Urothelium cell line (cell line): ENCODE results near the gene KMT2C.
"Not testable (repeated sequence)": the region's sequence is repeated elsewhere in the genome, so short reads cannot be mapped to it uniquely, and the experiment has no call there.

Experiments
- DNase-seq: peaks from one replicate; pipeline ENCODE4 v3.0.0; 2011; ENCODE audit warnings: low spot score, mixed read lengths
- FAIRE-seq: peaks from 2 replicates; lab custom pipeline; 2011; peaks lifted over from hg19 to GRCh38; lab: Jason Lieb, UNC

KMT2C gene

DNA sequence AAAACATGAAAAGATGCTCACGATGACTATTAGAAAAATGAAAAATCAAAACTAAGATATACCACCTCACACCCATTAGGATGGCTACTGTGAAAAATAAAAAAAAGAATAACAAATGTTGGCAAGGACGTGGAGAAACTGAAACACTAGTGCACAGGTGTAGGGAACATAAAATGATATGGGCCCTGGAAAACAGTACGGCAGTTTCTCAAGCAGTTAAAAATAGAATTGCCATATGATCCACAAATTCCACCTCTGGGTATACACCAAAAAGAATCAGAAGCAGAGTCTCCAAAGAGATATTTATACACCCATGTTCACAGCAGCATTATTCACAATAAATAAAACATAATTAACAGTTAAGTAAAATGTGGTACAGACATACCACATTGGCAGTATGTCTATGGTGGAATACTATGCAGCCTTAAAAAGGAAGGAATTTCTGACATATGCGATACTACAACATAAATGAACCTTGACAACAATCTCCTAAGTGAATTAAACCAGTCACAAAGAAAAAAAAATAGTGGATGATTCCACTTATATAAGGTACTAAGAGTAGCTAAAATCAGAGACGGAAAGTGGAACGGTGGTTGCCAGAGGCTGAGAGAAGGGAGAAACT lies 69.7 kb downstream of the KMT2C start:
- DNase-seq, result no peak
- FAIRE-seq, result no peak

- DNase-seq (no peak), FAIRE-seq (no peak)
Measured at GRCh38 chr7:152363798-152364197, 72.0 kb downstream of the KMT2C start.

DNA sequence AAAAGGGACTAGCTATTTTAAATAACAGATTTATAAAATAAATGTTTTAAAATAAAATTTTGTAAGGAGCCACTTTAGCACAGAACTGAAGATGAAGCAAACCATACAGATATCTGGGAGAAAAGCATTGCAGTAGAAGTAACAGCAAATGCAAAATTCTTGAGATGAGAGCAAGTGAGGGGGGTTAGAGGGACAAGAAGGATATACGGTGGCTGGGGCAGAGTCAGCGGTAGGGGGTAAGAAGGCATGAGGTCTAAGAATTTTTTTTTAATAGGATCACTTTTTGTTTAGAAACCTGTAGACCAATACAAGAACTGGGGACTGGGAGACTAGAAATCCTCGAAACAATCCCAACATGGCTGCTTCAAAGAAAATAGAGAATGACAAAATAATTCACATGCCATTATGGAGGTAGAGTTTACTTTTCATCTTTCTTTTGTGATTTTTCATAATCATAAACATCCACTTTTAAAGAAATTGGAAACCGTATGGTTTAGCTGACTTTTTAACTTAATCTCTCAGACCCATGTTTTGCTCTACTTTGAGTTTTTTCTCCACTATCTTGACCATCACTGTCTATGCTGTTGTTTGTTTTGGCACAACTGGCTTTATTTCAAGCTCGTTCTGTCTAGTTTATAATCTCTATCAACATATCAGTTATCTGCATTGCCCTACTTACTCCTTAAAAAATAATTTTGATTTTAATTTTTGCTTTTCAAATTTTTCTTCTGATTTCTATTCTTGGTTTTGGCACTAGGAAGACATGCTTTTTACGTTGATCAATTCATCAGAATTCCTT lies 73.5 kb downstream of the KMT2C start:
- FAIRE-seq, result no peak
- no peak for DNase-seq

DNA sequence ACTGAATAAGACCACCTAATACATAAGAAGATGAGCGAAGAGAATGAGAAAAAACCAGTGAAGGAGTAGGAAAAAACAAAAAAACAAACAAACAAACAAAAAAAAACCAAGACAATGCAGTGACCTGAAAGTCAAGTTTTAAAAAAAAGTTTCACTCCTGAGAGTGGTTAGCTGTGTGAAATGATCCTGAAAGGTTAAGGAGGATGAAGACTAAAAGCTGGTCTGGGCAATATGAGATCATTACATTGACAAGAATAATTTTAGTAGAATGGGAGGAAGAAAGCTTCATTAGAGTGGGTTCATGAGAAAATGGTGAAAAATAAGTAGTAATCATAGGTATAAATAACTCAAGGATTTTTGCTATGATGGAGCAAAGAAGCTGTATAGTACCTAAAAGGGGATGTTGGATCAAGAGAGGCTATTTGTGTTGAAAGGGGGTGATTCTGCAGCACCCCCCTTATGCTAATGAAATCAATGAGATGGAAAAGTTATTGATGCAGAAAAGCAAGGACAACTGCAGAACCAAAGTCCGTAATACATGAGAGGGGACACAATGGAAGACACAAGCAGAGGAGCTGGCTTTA lies 80.2 kb downstream of the KMT2C start:
- DNase-seq (no peak), FAIRE-seq (no peak)

DNA sequence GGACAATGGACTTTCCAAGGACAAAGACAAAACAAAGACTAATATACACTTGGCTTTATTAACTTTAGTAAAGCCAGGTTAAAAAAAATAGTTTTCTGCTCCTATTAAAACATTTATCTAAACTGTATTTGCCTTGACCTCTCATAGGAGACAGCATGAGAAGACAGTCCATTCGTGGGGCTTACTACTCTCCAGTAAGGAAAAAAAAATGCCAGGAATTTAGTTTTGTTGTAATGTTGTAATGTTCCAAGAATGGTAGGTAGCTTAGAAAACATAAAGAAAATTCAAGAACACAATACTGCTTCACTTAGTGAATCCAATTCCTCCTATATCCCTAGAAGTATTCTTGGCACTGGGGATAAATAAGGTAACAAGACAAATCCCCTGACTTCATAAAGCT lies 81.7 kb downstream of the KMT2C start:
- no peak for DNase-seq
- no peak for FAIRE-seq

DNA sequence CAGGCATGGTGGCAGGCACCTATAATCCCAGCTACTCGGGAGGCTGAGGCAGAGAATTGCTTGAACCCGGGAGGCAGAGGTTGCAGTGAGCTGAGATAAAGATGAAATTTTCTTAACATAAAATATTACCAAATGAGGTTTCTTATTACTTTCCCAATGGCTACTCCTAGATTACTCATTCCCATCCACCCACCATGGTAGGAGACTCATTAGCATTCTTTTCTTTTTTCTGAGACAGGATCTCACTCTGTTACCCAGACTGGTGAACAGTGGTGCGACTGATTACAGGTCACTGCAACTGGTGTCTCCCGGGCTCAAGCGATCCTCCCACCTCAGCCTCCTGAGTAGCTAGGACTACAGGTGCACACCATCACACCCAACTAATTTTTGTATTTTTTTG lies 82.5 kb downstream of the KMT2C start:
- FAIRE-seq, DNase-seq: not testable (repeated sequence)

- not testable (repeated sequence) for DNase-seq, FAIRE-seq
Measured at GRCh38 chr7:152351747-152352146, 84.1 kb downstream of the KMT2C start.

- no peak for DNase-seq
- FAIRE-seq, result no peak
Measured at GRCh38 chr7:152351168-152351567, 84.6 kb downstream of the KMT2C start.

- DNase-seq (no peak), FAIRE-seq (no peak)
Measured at GRCh38 chr7:152347888-152348287, 87.9 kb downstream of the KMT2C start.

- no peak for DNase-seq
- no peak for FAIRE-seq
Measured at GRCh38 chr7:152344253-152344652, 91.5 kb downstream of the KMT2C start.

GRCh38 chr7:152342796-152343195 lies 93.0 kb downstream of the KMT2C start:
- FAIRE-seq, result no peak
- no peak for DNase-seq

DNA sequence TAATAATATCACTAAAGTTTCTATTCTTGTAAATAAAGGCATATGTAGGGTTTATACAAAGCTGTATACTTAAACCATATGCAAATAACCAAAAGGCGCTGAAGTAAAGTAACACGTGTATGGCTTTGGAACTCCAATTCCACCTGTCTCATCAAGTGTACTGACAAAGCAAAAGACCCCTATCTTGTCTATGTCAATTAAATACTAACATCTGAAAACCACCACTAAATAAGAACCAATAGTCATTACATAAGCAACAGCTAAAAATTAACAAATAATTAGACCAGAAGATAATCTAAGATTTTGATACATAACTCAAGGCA lies 93.9 kb downstream of the KMT2C start:
- DNase-seq (no peak), FAIRE-seq (no peak)

DNA sequence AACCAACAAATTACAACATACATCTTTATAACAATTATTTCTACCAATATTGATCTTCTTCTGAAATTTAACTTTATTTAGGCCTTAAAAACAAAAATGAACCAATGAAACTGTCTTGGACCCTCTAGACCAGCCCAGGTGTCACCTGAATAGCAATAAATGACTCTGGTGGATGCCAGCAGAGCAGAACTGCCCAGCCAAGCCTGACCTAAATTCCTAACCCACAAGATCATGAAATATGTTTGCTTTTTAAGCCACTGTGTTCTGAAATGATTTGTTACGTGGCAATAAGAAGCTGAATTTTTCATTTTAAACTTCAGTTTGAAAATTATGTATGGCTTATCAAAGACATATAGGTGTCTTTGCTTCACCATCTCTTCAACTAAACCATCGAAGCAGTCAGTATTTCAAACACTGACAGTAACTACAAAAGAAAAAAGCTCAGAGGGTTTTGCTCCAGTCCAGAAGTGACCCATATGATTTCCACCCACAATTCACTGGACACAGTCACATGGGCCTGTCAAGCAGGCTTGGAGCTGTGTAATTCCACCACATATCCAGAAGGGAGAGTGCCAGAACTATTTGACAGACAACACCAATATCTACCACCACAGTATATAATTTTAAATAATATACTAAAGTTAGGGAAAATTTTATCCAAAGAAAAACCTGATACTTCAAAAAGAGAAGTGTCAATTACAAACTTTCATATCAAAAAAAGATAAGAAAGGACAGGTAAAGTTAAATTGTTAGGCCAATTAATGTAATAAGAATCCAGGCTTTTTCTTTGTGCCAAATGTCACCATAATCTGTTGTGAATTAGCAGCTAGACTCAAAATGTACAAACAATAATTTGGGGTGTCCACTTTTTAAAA lies 94.5 kb downstream of the KMT2C start:
- FAIRE-seq, result no peak
- peak; percentile 12 for DNase-seq

DNA sequence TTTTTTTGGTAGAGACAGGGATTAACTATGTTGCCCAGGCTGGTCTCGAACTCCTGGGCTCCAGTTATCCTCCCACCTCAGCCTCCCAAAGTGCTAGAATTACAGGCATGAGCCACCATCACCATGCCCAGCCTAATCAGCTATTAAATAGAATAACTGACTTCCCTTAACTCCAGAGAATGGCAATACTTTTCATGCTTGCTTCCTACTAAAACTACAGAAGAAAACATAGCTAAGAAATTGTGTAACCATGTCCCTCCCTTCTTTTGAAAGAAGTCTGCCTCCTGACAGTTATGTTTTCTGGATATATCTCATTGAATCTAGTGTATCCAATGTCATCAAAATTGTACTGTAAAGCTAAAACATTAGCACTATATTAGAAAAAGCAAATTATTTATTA lies 95.6 kb downstream of the KMT2C start:
- DNase-seq, result no peak
- FAIRE-seq, result no peak

GRCh38 chr7:152338561-152338960 lies 97.2 kb downstream of the KMT2C start:
- no peak for DNase-seq
- no peak for FAIRE-seq

DNA sequence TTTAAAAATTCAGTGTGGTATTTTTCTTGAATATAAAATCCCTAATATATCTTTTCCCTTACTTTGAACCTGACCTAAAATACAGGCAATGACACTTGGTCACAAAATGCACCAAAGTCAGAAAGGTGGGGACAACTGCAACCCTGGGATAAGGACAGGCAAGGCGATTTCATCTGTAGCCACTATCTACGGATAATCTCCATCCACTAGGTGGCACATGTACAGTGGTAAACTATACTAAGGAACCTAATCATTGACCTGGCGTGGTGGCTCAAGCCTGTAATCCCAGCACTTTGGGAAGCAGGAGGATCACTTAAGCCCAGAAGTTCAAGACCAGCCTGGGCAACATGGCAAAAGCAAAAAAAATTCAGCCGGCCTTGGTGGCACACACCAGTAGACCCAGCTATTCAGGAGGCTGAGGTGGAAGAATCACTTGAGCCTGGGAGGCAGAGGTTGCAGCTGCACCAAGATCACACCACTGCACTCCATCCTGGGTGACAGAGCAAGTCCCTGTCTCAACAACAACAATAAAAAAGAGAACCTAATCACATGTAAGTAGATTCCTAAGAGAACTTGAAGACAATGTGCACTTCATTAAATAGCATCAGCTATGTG lies 98.9 kb downstream of the KMT2C start:
- DNase-seq (peak; percentile 2), FAIRE-seq (no peak)

GRCh38 chr7:152335900-152336571 lies 99.8 kb downstream of the KMT2C start:
- DNase-seq, result no peak
- FAIRE-seq, result no peak

GRCh38 chr7:152333134-152333533 lies 102.7 kb downstream of the KMT2C start:
- FAIRE-seq (no peak), DNase-seq (no peak)

DNA sequence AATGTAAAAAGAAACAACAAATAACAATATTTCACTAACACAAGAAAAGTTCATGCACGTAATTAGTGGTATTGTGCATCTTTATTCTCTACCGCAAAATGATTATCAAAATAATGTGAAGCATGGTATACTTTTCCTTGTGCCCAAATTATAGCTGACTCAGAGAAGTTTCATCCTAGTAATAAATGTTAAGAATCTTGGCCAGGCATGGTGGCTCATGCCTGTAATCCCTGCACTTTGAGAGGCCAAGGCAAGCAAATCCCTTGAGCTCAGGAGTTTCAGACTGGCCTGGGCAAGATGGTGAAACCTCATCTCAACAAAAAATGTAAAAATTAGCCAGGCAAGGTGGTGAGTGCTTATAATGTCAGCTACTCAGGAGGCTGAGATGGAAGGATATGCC lies 105.0 kb downstream of the KMT2C start:
- DNase-seq, result no peak
- FAIRE-seq, result no peak

GRCh38 chr7:152329469-152329868 lies 106.3 kb downstream of the KMT2C start:
- DNase-seq (no peak), FAIRE-seq (no peak)
